Putamen (tissue), 1 donor: ENCODE data around the gene SUMO4.

Experiments used
- DNase-seq: peaks from one replicate; pipeline ENCODE4 v3.0.0-alpha.2; 2016; ENCODE audit warnings: low spot score

Gene SUMO4

DNA sequence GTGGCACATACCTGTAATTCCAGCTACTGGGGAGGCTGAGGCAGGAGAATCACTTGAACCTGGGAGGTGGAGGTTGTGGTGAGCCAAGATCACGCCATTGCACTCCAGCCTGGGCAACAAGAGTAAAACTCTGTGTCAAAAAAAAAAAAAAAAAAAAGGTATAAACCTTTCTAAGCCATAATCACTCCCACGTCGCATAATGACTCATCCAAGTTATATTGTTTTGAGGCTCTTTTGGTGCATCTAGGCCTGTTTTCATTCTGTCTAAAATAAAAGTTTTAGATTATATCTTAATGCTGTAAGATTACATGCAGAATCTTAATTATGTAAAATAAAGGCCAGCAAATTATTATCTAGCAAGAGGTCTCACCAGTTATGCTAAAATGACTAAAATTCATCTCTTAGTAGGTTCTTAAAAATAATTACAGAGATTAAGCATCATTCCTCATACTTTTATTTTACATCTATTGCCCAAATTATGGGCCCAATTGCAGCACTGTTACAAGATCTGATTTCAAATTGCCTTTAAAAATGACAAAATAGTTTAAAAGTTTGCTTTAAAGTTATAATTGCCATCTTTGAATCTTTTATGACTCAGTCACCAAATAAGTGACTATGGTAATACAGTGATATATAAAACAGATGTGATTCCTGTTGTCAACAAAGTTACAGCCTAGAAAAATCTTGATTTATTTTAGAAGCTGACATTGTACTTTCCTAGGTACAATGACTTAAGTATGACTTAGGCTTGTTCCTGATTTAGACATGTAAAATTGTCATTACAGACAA is 10.4 kb upstream of the SUMO4 start:
- no peak for DNase-seq

GRCh38 chr6:149392093-149392492 is 8.0 kb upstream of the SUMO4 start:
- DNase-seq, result no peak

- DNase-seq, result no peak
Observed at GRCh38 chr6:149392535-149392934, 7.5 kb upstream of the SUMO4 start.

- no peak for DNase-seq
Observed at GRCh38 chr6:149393002-149393679, 6.9 kb upstream of the SUMO4 start.

GRCh38 chr6:149395185-149395584 is 4.9 kb upstream of the SUMO4 start:
- DNase-seq, result no peak

- no peak for DNase-seq
Observed at GRCh38 chr6:149397384-149397783, 2.7 kb upstream of the SUMO4 start.

- no peak for DNase-seq
Observed at GRCh38 chr6:149403534-149403933, 3.5 kb downstream of the SUMO4 start.

GRCh38 chr6:149405823-149406765 is 6.0 kb downstream of the SUMO4 start:
- no peak for DNase-seq

- DNase-seq, result no peak
Observed at GRCh38 chr6:149409617-149410016, 9.6 kb downstream of the SUMO4 start.

DNA sequence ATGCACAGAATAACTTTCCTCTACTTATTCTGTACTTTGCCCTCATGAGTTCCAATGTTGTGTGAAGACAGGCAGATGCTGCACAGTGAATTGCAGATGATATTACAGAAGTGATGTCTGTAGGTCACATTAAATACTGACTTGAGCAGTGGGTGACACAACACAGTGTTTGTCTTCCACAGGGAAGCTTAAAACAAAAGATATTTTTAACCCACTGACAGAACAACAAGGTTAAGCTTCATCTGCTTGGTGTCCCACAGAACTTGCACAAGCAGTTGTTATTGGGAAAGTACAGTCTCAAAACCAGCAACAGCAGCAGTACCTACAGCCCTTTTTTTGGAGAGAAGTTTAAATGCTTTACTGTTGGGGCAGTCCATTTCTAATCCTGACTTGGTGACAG is 10.5 kb downstream of the SUMO4 start:
- DNase-seq, result no peak

DNA sequence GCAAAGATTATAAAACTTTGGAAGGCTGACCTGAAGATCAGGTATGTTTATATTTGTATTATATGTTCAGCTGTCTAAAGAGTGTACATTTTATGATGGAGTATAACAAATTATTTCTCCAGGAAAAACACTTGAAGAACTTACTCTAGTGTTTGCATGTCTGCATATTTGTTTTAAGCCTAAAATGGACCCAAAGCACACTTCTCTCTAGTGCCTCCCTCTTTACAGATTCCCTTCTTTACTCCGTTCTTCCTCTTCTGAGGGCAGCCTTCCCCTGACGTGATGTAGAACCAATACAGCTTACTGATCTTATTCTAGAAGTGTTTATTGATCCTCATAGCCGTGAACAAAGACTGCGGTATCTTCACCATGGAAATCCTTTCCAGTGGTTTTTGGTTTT is 13.9 kb downstream of the SUMO4 start:
- DNase-seq, result no peak

- no peak for DNase-seq
Observed at GRCh38 chr6:149414821-149415220, 14.8 kb downstream of the SUMO4 start.

GRCh38 chr6:149419696-149420404 is 19.8 kb downstream of the SUMO4 start:
- no peak for DNase-seq

DNA sequence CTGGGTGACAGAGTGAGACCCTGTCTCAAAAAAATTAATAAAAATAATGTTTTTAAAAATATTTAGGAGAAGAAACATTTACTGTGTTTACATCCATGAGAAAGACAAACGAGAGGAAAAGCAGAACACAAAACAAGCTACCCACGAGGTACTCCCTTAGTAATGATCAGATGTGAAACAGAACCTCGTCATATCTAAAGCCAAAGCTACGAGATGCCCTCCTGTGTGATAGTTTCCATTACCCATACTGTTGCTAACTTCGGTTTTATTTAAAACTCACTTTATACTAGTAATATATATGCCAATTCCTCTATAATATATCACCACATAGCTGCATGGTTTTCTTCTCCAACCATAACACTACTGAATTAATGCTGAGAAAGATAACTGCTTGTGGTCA is 21.1 kb downstream of the SUMO4 start:
- DNase-seq, result no peak

DNA sequence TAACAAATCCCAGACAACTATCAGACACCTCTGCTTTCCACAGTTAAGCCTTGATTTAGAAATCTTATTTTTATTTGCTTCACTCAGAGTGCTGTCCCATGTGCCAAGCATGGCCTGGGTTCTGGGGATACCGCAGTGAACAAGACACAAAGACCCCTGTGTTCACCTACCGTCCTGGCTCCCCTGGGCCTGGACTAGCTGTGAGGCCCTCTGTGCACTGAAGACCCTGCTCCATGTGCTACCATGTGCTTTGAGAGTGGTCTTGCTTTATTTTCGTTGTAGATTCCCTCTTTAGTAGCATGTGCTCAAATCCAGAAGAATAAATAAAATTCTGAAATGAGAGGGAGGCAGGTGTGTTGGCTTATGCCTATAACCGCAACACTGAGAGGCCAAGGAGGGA is 22.5 kb downstream of the SUMO4 start:
- no peak for DNase-seq

GRCh38 chr6:149423964-149424440 is 23.9 kb downstream of the SUMO4 start:
- no peak for DNase-seq

GRCh38 chr6:149425224-149425623 is 25.2 kb downstream of the SUMO4 start:
- no peak for DNase-seq

- no peak for DNase-seq
Observed at GRCh38 chr6:149425754-149426153, 25.7 kb downstream of the SUMO4 start.

- DNase-seq, result no peak
Observed at GRCh38 chr6:149428606-149429005, 28.5 kb downstream of the SUMO4 start.

- DNase-seq, result no peak
Observed at GRCh38 chr6:149429427-149430360, 29.6 kb downstream of the SUMO4 start.
